MCF 10A (cell line): ENCODE results near the gene KRTAP9-8. TPM values are rescaled to one million over a fixed set of nuclear protein-coding genes. Genes with fewer than 3 reads are reported as not detected.
"Not testable (repeated sequence)": the region's sequence is repeated elsewhere in the genome, so short reads cannot be mapped to it uniquely, and the experiment has no call there.

Experiments
- BruUV-seq: library from RNA; stranded (reverse); fragments of 400-500 nt; replicated peaks from 2 replicates; lab custom pipeline; 2021; lab: Mats Ljungman, UMichigan
- CTCF ChIA-PET: fragments of 300-600 bp; sonication (Branson Sonifier 250); formaldehyde crosslinking; extraction: SDS; loops from one replicate; lab custom pipeline; 2021; ENCODE audit warnings: antibody characterized with exemption, inconsistent platforms; lab: Yijun Ruan, JAX
- POLR2A ChIA-PET: fragments of 300-600, 350-650 bp; sonication (Branson Sonifier 250); formaldehyde crosslinking; extraction: SDS; loops from one replicate; lab custom pipeline; 2020; ENCODE audit warnings: antibody characterized with exemption, inconsistent platforms; lab: Yijun Ruan, JAX
- DNase-seq: peaks from one replicate; pipeline ENCODE4 v3.0.0-alpha.2; 2018; ENCODE audit not compliant: unreplicated experiment
- H3K27ac Mint-ChIP-seq: one replicate; pipeline ENCODE4 v1.8.0; 2022; ENCODE audit warnings: mild to moderate bottlenecking, low read depth, mixed read lengths; ENCODE audit not compliant: unreplicated experiment
- H3K27me3 Mint-ChIP-seq: one replicate; pipeline ENCODE4 v1.8.0; 2022; ENCODE audit warnings: mixed read lengths; ENCODE audit not compliant: insufficient read depth, unreplicated experiment
- H3K36me3 Mint-ChIP-seq: one replicate; pipeline ENCODE4 v1.8.0; 2022; ENCODE audit warnings: mild to moderate bottlenecking, moderate library complexity, mixed read lengths; ENCODE audit not compliant: insufficient read depth, unreplicated experiment
- H3K4me1 Mint-ChIP-seq: one replicate; pipeline ENCODE4 v1.8.0; 2022; ENCODE audit warnings: mixed read lengths; ENCODE audit not compliant: insufficient read depth, unreplicated experiment
- H3K4me3 Mint-ChIP-seq: one replicate; pipeline ENCODE4 v1.8.0; 2022; ENCODE audit warnings: mild to moderate bottlenecking, moderate library complexity, mixed read lengths; ENCODE audit not compliant: unreplicated experiment
- H3K9me3 Mint-ChIP-seq: one replicate; pipeline ENCODE4 v1.8.0; 2022; ENCODE audit warnings: mixed read lengths; ENCODE audit not compliant: unreplicated experiment
- intact Hi-C: fragments of 100-400 bp; cut with micrococcal nuclease; formaldehyde crosslinking; loops from 2 replicates; pipeline ENCODE4 v1.14.1; 2022
- total RNA-seq: library from RNA; stranded (reverse); gene quantifications from 2 replicates; pipeline ENCODE4 v1.2.3, GENCODE V29; 2022
- TF ChIP-seq, protein P1 (sequence below): fragments of 200-600 bp; IDR thresholded peaks from one replicate; pipeline ENCODE4 v1.8.0; 2022; ENCODE audit warnings: antibody characterized with exemption, mild to moderate bottlenecking; ENCODE audit not compliant: unreplicated experiment

Gene KRTAP9-8
- total RNA-seq, 1 experiment from 2014 or later = not detected

DNA sequence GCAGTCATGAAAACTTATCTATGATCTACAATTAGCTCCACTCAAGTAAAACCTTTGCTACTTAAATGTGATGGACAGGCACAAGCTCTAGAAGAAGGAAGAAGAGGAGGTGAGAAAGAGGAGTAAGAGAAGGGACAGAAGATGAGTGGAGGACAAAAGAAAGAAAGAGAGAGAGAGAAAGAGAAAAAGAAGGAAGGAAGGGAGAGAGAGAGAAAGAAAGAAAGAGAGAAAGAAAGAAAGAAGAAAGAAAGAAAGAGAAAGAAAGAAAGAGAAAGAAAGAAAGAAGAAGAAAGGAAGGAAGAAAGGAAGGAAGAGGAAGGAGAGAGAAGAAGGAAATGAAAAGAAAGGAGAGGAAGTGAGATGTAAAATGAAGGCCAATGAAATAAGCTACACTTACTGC lies 7.7 kb upstream of the KRTAP9-8 start:
- no peak overlapping the region for H3K4me3 Mint-ChIP-seq
- TF ChIP-seq, protein P1, sequence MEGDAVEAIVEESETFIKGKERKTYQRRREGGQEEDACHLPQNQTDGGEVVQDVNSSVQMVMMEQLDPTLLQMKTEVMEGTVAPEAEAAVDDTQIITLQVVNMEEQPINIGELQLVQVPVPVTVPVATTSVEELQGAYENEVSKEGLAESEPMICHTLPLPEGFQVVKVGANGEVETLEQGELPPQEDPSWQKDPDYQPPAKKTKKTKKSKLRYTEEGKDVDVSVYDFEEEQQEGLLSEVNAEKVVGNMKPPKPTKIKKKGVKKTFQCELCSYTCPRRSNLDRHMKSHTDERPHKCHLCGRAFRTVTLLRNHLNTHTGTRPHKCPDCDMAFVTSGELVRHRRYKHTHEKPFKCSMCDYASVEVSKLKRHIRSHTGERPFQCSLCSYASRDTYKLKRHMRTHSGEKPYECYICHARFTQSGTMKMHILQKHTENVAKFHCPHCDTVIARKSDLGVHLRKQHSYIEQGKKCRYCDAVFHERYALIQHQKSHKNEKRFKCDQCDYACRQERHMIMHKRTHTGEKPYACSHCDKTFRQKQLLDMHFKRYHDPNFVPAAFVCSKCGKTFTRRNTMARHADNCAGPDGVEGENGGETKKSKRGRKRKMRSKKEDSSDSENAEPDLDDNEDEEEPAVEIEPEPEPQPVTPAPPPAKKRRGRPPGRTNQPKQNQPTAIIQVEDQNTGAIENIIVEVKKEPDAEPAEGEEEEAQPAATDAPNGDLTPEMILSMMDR = no peak
- no peak overlapping the region for H3K27ac Mint-ChIP-seq
- DNase-seq = no peak
- BruUV-seq = no TSS peak
- H3K4me1 Mint-ChIP-seq = no peaks in the 10 kb centered on the region
- no peaks in the 10 kb centered on the region for H3K9me3 Mint-ChIP-seq
- ChIA-PET CTCF (no interaction called here), POLR2A (interaction anchor here (0.5 kb wide), 1 partner anchor 596 kb away, joined by 4 read pairs; no protein-coding TSS in a partner anchor)
- H3K27me3 Mint-ChIP-seq = peaks cover 64% of the 10 kb centered on the region
- no peaks in the 10 kb centered on the region for H3K36me3 Mint-ChIP-seq
- intact Hi-C loops = no loop called here

DNA sequence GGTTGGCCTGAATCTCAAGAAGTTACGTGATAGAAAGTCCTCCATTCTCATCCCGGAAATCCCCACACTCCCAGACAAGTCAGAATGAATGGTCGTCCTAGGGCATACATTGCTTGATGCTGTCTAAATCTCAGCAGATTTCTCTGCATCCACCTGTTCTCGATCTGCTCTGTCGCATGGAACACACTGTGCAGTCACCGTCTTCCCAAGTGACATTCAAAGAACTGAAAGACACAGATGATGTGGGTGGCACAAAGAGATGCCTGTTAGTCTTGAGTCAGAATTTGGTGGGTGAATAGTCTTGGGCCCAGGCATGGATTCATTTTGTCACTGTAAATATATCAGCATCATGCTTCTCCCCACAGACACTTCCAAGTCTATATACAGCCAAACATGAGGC lies 6.1 kb upstream of the KRTAP9-8 start:
- CTCF ChIA-PET = no interaction called here
- TF ChIP-seq, protein P1 = no peak
- H3K9me3 Mint-ChIP-seq = no peaks in the 10 kb centered on the region

DNA sequence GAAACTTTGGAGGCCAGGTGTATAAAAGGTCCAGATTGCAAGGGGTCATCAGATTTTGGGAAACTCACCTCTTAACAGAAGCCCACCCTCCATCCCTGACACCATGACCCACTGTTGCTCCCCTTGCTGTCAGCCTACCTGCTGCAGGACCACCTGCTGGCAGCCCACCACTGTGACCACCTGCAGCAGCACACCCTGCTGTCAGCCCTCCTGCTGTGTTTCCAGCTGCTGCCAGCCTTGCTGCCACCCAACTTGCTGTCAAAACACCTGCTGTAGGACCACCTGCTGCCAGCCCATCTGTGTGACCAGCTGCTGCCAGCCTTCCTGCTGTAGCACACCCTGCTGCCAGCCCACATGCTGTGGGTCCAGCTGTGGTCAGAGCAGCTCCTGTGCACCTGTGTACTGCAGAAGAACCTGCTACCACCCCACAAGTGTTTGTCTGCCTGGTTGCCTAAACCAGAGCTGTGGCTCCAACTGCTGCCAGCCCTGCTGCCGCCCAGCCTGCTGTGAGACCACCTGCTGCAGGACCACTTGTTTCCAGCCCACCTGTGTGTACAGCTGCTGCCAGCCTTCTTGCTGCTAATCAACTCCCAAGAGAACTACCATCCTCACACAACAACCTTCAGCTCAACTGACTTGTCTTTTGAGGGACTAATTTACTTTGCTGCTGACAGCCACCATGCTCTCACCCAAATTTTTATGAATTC lies 5.2 kb upstream of the KRTAP9-8 start, which contains the start of gene KRTAP9-3:
Gene KRTAP9-3, plus strand, starts transcription at position 51 of the 707 bp plus-strand sequence. Its CDS starts 53 bp downstream, at position 104.
- BruUV-seq, H3K36me3 Mint-ChIP-seq, H3K27ac Mint-ChIP-seq: not testable (repeated sequence)

More for the DNA sequence above, 6.1 kb upstream of the KRTAP9-8 start:
- Mint-ChIP-seq H3K4me1 (no peaks in the 10 kb centered on the region), H3K27ac (no peak overlapping the region), H3K36me3 (no peaks in the 10 kb centered on the region), H3K27me3 (peaks cover 77% of the 10 kb centered on the region), H3K4me3 (no peak overlapping the region)
- BruUV-seq = no TSS peak
- intact Hi-C loops = no loop called here
- POLR2A ChIA-PET = no interaction called here
- DNase-seq = no peak

DNA sequence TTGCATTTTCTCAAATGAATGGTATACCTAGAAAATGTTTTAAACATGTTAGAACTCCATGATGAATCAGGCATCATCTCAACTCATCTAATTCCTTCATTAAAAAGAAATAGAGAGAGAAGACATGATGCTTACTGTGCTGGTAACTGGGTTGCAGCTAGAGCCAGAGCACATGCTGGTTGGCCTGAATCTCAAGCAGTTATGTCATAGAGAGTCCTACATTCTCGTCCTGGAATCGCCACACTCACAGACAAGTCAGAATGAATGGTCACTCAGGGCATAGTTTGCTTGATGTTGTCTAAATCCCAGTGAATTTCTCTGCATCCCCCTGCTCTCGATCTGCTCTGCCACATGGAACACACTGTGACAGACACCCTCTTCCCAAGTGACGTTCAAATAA lies 683 bp upstream of the KRTAP9-8 start:
- CTCF ChIA-PET, intact Hi-C loops, H3K9me3 Mint-ChIP-seq, H3K27ac Mint-ChIP-seq, H3K4me1 Mint-ChIP-seq, BruUV-seq, H3K4me3 Mint-ChIP-seq, DNase-seq, POLR2A ChIA-PET, H3K36me3 Mint-ChIP-seq: not testable (repeated sequence)
- H3K27me3 Mint-ChIP-seq = peaks cover 68% of the 10 kb centered on the region

More for the DNA sequence above, 5.2 kb upstream of the KRTAP9-8 start, which contains the start of gene KRTAP9-3:
- H3K9me3 Mint-ChIP-seq, POLR2A ChIA-PET, intact Hi-C loops, H3K4me1 Mint-ChIP-seq, H3K4me3 Mint-ChIP-seq, DNase-seq: not testable (repeated sequence)
- CTCF ChIA-PET = interaction anchor here (0.6 kb wide), 1 partner anchor 264 kb away, joined by 4 read pairs; no protein-coding TSS in a partner anchor
- H3K27me3 Mint-ChIP-seq = peaks cover 83% of the 10 kb centered on the region

DNA sequence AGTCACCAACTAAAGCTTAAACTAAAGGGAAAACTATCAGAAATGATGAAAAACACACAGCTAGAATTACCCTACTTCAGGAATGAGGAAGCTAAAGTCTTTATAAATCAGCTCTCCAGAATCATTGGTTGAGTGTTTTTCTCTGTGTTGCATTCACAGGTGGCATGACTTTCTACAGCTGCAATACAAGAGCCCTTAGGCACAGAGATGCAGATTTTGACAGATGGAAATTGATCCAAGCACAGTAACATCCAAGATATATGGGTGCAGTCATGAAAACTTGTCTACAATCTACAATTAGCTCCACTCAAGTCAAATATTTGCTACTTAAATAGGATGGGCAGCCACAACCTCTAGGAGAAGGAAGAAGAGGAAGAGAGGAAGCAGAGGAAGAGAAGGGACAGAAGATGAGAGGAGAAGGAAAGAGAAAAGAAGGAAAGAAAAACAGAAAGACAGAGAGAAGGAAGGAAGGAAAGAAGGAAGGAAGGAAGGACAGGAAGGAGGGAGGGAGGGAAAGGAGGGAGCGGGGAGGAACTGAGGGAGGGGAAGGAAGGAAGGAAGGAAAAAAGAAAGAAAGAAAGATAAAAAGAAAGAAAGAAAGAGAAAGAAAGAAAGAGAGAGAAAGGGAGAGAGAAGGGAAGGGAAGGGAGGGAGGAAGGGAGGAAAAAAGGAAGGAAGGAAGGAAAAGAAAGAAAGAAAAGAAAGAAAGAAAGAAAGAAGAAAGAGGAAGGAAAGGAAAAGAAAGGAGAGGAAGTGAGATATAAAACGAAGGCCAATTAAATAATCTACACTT lies 9.4 kb downstream of the KRTAP9-8 start:
- H3K27ac Mint-ChIP-seq, H3K9me3 Mint-ChIP-seq, H3K4me3 Mint-ChIP-seq, BruUV-seq, POLR2A ChIA-PET, H3K36me3 Mint-ChIP-seq, DNase-seq, H3K4me1 Mint-ChIP-seq, intact Hi-C loops: not testable (repeated sequence)
- H3K27me3 Mint-ChIP-seq = peaks cover 70% of the 10 kb centered on the region
- CTCF ChIA-PET = interaction anchor here (0.6 kb wide), 1 partner anchor 102 kb away, joined by 3 read pairs; no protein-coding TSS in a partner anchor

DNA sequence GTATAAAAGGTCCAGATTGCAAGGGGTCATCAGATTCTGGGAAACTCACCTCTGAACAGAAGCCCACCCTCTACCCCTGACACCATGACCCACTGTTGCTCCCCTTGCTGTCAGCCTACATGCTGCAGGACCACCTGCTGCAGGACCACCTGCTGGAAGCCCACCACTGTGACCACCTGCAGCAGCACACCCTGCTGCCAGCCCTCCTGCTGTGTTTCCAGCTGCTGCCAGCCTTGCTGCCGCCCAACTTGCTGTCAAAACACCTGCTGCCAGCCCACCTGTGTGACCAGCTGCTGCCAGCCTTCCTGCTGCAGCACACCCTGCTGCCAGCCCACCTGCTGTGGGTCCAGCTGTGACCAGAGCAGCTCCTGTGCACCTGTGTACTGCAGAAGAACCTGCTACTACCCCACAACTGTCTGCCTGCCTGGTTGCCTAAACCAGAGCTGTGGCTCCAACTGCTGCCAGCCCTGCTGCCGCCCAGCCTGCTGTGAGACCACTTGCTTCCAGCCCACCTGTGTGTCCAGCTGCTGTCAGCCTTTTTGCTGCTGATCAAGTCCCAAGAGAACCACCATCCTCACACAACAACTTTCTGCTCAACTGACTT lies 11.9 kb downstream of the KRTAP9-8 start, which contains the start of gene KRTAP9-4:
Gene KRTAP9-4, plus strand, starts transcription at position 51 of the 604 bp plus-strand sequence. Its CDS starts 34 bp downstream, at position 85.
- H3K9me3 Mint-ChIP-seq, POLR2A ChIA-PET, CTCF ChIA-PET, H3K36me3 Mint-ChIP-seq, H3K27ac Mint-ChIP-seq, DNase-seq, H3K4me3 Mint-ChIP-seq, H3K4me1 Mint-ChIP-seq, BruUV-seq, intact Hi-C loops: not testable (repeated sequence)
- H3K27me3 Mint-ChIP-seq = peaks cover 75% of the 10 kb centered on the region
